Measurements from ENCODE around the gene SMG5. TPM values are rescaled to one million over a fixed set of nuclear protein-coding genes. Genes with fewer than 3 reads are reported as not detected.

SMG5 gene
- polyA plus RNA-seq (2012; ENCODE audit: insufficient read length, low read depth) = 82.6 TPM

- TF ChIP-seq SIN3A (IDR thresholded peaks at IDR 0.05; ENCODE audit: borderline replicate concordance, insufficient read depth, low read length) = peak; percentile 96; the same call in 1 of the 2 replicates
- peak; percentile 84 for TF ChIP-seq POLR2AphosphoS5 (IDR thresholded peaks at IDR 0.05; ENCODE audit: low read depth, low read length)
- TF ChIP-seq FOXP2 (optimal IDR thresholded peaks at IDR 0.05; ENCODE audit: borderline replicate concordance, extremely low read depth, extremely low read length, insufficient read depth) = peak; percentile 66
- TF ChIP-seq, protein P1, sequence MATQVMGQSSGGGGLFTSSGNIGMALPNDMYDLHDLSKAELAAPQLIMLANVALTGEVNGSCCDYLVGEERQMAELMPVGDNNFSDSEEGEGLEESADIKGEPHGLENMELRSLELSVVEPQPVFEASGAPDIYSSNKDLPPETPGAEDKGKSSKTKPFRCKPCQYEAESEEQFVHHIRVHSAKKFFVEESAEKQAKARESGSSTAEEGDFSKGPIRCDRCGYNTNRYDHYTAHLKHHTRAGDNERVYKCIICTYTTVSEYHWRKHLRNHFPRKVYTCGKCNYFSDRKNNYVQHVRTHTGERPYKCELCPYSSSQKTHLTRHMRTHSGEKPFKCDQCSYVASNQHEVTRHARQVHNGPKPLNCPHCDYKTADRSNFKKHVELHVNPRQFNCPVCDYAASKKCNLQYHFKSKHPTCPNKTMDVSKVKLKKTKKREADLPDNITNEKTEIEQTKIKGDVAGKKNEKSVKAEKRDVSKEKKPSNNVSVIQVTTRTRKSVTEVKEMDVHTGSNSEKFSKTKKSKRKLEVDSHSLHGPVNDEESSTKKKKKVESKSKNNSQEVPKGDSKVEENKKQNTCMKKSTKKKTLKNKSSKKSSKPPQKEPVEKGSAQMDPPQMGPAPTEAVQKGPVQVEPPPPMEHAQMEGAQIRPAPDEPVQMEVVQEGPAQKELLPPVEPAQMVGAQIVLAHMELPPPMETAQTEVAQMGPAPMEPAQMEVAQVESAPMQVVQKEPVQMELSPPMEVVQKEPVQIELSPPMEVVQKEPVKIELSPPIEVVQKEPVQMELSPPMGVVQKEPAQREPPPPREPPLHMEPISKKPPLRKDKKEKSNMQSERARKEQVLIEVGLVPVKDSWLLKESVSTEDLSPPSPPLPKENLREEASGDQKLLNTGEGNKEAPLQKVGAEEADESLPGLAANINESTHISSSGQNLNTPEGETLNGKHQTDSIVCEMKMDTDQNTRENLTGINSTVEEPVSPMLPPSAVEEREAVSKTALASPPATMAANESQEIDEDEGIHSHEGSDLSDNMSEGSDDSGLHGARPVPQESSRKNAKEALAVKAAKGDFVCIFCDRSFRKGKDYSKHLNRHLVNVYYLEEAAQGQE (IDR thresholded peaks at IDR 0.05; ENCODE audit: insufficient read depth in 1 of 2, low read depth in 2 of 2, low read length in 2 of 2) = peak in 1 of 2 experiments; percentile 31; a peak in 1 of 4 replicates
- TF ChIP-seq TAF1 (IDR thresholded peaks at IDR 0.05; ENCODE audit: borderline replicate concordance, insufficient read depth, low read length) = peak; percentile 87
Observed at GRCh38 chr1:156282479-156283222, at the start of gene SMG5. TSS of gene SMG5 (minus strand) at chr1:156282825. CDS start at chr1:156282680, 145 bp downstream.

DNA sequence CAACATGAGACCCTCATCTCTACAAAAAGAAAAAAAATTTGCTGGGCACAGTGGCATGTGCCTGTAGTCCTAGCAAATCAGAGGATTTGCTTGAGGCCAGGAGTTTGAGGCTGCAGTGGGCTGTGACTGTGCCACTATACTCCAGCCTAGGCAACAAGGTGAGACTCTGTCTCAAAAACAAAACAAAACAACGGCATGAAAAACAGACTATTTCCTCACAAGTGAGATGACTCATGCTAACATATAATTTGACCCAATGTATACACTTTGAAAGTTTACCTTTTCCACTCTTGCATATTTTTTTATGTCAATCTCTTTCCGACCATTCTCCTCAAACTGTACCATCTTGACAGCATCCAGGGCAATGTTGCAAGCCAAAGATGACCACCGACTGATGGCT, 37.9 kb upstream of the SMG5 start:
- no peak for TF ChIP-seq POLR2AphosphoS5 (IDR thresholded peaks at IDR 0.05; ENCODE audit: low read depth, low read length)
- no peak for TF ChIP-seq TAF1 (IDR thresholded peaks at IDR 0.05; ENCODE audit: borderline replicate concordance, insufficient read depth, low read length)
- TF ChIP-seq, protein P1 (IDR thresholded peaks at IDR 0.05; ENCODE audit: insufficient read depth in 1 of 2, low read depth in 2 of 2, low read length in 2 of 2) = no peak

GRCh38 chr1:156319664-156320063, 37.0 kb upstream of the SMG5 start:
- no peak for TF ChIP-seq POLR2AphosphoS5 (IDR thresholded peaks at IDR 0.05; ENCODE audit: low read depth, low read length)
- TF ChIP-seq, protein P1 (IDR thresholded peaks at IDR 0.05; ENCODE audit: insufficient read depth in 1 of 2, low read depth in 2 of 2, low read length in 2 of 2) = no peak
- TF ChIP-seq SIN3A (IDR thresholded peaks at IDR 0.05; ENCODE audit: borderline replicate concordance, insufficient read depth, low read length) = no peak
- no peak for TF ChIP-seq TAF1 (IDR thresholded peaks at IDR 0.05; ENCODE audit: borderline replicate concordance, insufficient read depth, low read length)
- no peak for TF ChIP-seq FOXP2 (optimal IDR thresholded peaks at IDR 0.05; ENCODE audit: borderline replicate concordance, extremely low read depth, extremely low read length, insufficient read depth)

- TF ChIP-seq SIN3A (IDR thresholded peaks at IDR 0.05; ENCODE audit: borderline replicate concordance, insufficient read depth, low read length) (no peak), TAF1 (IDR thresholded peaks at IDR 0.05; ENCODE audit: borderline replicate concordance, insufficient read depth, low read length) (no peak), POLR2AphosphoS5 (IDR thresholded peaks at IDR 0.05; ENCODE audit: low read depth, low read length) (no peak), FOXP2 (optimal IDR thresholded peaks at IDR 0.05; ENCODE audit: borderline replicate concordance, extremely low read depth, extremely low read length, insufficient read depth) (no peak)
- TF ChIP-seq, protein P1 (IDR thresholded peaks at IDR 0.05; ENCODE audit: insufficient read depth in 1 of 2, low read depth in 2 of 2, low read length in 2 of 2) = no peak
Observed at GRCh38 chr1:156316909-156317308, 34.3 kb upstream of the SMG5 start.
